Heart left ventricle (tissue), 16 donors: ENCODE results near the gene CPNE7. TPM values are rescaled to one million over a fixed set of nuclear protein-coding genes. Genes with fewer than 3 reads are reported as not detected.
"Not testable (repeated sequence)": the region's sequence is repeated elsewhere in the genome, so short reads cannot be mapped to it uniquely, and the experiment has no call there.

Experiments used
- ATAC-seq, 4 donors: fragments of 200-7000 bp; cut with Tn5 transposase; one replicate each; pipeline ENCODE4 v1.9.1; 2020 to 2022; ENCODE audit warnings: moderate library complexity in 4 of 4, mild to moderate bottlenecking in 3 of 4, moderate number of reproducible peaks in 1 of 4
- DNase-seq, 5 donors: peaks; one replicate each; pipeline ENCODE4 v3.0.0-alpha.2; 2020
- H3K27ac ChIP-seq, 12 donors: fragments of 200-600 bp; sonication (generic) in 4 of 12; one replicate each; pipeline versions ENCODE4 v1.5.0 to v1.8.0; 2016 to 2022; ENCODE audit warnings: mild to moderate bottlenecking in 2 of 12
- H3K27me3 ChIP-seq, 9 donors: fragments of 200-600 bp; sonication (generic) in 2 of 9; one replicate each; pipeline versions ENCODE4 v1.5.1 to v1.8.0; 2016 to 2022; ENCODE audit warnings: mild to moderate bottlenecking in 3 of 9
- H3K36me3 ChIP-seq, 9 donors: fragments of 200-600 bp; sonication (generic) in 2 of 9; one replicate each; pipeline versions ENCODE4 v1.5.0 to v1.8.0; 2018 to 2022; ENCODE audit warnings: mild to moderate bottlenecking in 2 of 9
- H3K4me1 ChIP-seq, 12 donors: fragments of 200-600 bp; sonication (generic) in 4 of 12; one replicate each; pipeline versions ENCODE4 v1.5.0 to v1.8.0; 2016 to 2022; ENCODE audit warnings: mild to moderate bottlenecking in 3 of 12
- H3K4me3 ChIP-seq, 12 donors: fragments of 200-600 bp; sonication (generic) in 4 of 12; one replicate each; pipeline versions ENCODE4 v1.5.0 to v1.8.0; 2017 to 2022; ENCODE audit warnings: mild to moderate bottlenecking in 9 of 12, moderate library complexity in 4 of 12
- H3K9me3 ChIP-seq, 12 donors: fragments of 200-600 bp; sonication (generic) in 4 of 12; one replicate each; pipeline versions ENCODE4 v1.5.0 to v1.8.0; 2016 to 2022; ENCODE audit warnings: mild to moderate bottlenecking in 1 of 12
- POLR2A ChIP-seq, 2 donors: fragments of 450-650 bp; IDR thresholded peaks; one replicate each; pipeline ENCODE4 v1.6.1; 2017; ENCODE audit warnings: antibody characterized with exemption in 2 of 2, mild to moderate bottlenecking in 2 of 2, moderate library complexity in 2 of 2
- WGBS, 4 donors: extraction: QIAGEN DNeasy Blood & Tissue Kit in 2 of 4; methylation state at CpG; one replicate each; pipeline versions ENCODE4 v1.1.5 to v1.1.7; 2013 to 2018; 5-methylcytosine and 5-hydroxymethylcytosine counted together
- intact Hi-C, 10 donors: fragments of 100-400 bp; cut with DNase I; formaldehyde crosslinking; loops; one replicate each; pipeline versions ENCODE4 v1.11.1 to v1.14.2; 2022
- polyA plus RNA-seq, 2 donors: library from polyadenylated mRNA; stranded (reverse); fragments of 200-250 nt; gene quantifications; one replicate each; pipeline ENCODE4 v1.2.3, GENCODE V29; 2013
- total RNA-seq, 9 donors: library from RNA; depleted of rRNA in 2 of 9; stranded (reverse); fragments of >200 nt in 2 of 9; fragmentation: NEBNext Ultra II Directional in 3 of 9; extraction: Animal tissue kit (Norgen Biotek cat#: 25700) in 3 of 9; gene quantifications; one replicate each; pipeline versions ENCODE4 v1.1.0 to v1.2.4, GENCODE V29; 2016 to 2023
- TF ChIP-seq, protein P1 (sequence below), 12 donors: fragments of 200-600 bp; sonication (generic) in 4 of 12; IDR thresholded peaks; one replicate each; pipeline versions ENCODE4 v1.5.0 to v1.8.0; 2018 to 2022; ENCODE audit warnings: antibody characterized with exemption in 12 of 12, mild to moderate bottlenecking in 5 of 12
- donor health status: ischemic (EF 13 %, LVEDD 7.1; RV severe dilation, severe dysfunction).
- donor health status: healthy with polysubstance abuse.
- donor health status: DM: no; HTN: yes; CAD: no.
- donor health status: DM: no; HTN: no; CAD: no.
- donor health status: ischemic (EF 25% LVEDD 6.9; RV normal size, moderate dysfunction).
- donor health status: ischemic (EF 25% LVEDD 5.7; RV mildly dilated, moderate dysfunction).
- donor health status: healthy.
- donor health status: DM: yes; HTN: yes; CAD: no.
- donor health status: ischemic (EF 35%, LVEDD 5.7; RV mildly dilated, moderate dysfunction).
- donor health status: nonischemic (EF 11% LVEDD 7.7; RV severe dilation, severe dysfunction).
- donor health status: DM: yes; HTN: yes; CAD: no.
- donor health status: PGD.
- donor health status: ischemic (EF 29% LVEDD 5.4; RV normal size, mild dysfunction).
- donor health status: nonischemic (EF 23%, LVEDD 6.1; RV moderate dilation, normal function).

Gene CPNE7
- total and polyA plus RNA-seq, 11 donors = 0.20 to 0.50 TPM; not detected in 9

DNA sequence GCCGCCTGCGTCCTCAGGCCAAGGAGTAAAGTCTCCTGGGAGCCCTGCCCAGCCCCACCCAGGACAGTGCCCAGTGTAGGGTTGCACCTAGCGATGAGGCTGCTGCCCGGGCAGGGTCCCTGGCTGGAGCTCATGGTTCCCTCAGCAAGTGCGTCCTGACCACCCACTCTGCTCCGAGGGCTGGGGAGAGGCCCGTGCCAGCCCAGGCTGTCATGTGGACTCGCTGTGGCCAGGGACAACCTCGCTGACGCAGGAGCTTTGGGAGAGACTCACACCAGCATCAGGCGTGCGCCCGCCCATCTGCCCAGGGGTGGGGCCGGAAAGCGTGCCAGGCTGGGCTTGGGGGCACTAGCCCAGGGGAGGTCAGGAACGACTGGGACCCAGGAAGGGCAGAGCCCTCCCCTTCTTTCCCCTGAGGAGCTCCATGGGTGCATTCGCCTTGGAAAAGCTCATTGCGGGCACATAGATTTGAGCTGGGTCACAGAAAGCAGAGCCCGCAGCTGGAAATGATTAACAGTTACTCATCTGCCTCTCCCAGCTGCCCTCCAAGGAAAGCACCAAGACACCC lies 57.6 kb downstream of the CPNE7 start:
- Histone ChIP-seq H3K4me3 (no peak overlapping the region), H3K9me3 (peaks cover 0 to 5% (median 0%) of the 10 kb centered on the region in 12 donors), H3K27me3 (peaks cover 0 to 31% (median 15%) of the 10 kb centered on the region in 9 donors), H3K36me3 (no peaks in the 10 kb centered on the region), H3K4me1 (no peaks in the 10 kb centered on the region), H3K27ac (no peak overlapping the region)
- no peak for TF ChIP-seq POLR2A (IDR thresholded peaks at IDR 0.05)
- TF ChIP-seq, protein P1, sequence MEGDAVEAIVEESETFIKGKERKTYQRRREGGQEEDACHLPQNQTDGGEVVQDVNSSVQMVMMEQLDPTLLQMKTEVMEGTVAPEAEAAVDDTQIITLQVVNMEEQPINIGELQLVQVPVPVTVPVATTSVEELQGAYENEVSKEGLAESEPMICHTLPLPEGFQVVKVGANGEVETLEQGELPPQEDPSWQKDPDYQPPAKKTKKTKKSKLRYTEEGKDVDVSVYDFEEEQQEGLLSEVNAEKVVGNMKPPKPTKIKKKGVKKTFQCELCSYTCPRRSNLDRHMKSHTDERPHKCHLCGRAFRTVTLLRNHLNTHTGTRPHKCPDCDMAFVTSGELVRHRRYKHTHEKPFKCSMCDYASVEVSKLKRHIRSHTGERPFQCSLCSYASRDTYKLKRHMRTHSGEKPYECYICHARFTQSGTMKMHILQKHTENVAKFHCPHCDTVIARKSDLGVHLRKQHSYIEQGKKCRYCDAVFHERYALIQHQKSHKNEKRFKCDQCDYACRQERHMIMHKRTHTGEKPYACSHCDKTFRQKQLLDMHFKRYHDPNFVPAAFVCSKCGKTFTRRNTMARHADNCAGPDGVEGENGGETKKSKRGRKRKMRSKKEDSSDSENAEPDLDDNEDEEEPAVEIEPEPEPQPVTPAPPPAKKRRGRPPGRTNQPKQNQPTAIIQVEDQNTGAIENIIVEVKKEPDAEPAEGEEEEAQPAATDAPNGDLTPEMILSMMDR (IDR thresholded peaks at IDR 0.05) = no peak
- ATAC-seq (no peak), DNase-seq (no peak)
- intact Hi-C loops = loop anchor here in 1 of 10 donors (10.0 kb wide), 1 partner anchor 298 kb away; no protein-coding TSS in a partner anchor
- 75 to 85% (median 81%) methylated on average over 11 to 19 of the region's 19 CpGs for WGBS, 4 donors

DNA sequence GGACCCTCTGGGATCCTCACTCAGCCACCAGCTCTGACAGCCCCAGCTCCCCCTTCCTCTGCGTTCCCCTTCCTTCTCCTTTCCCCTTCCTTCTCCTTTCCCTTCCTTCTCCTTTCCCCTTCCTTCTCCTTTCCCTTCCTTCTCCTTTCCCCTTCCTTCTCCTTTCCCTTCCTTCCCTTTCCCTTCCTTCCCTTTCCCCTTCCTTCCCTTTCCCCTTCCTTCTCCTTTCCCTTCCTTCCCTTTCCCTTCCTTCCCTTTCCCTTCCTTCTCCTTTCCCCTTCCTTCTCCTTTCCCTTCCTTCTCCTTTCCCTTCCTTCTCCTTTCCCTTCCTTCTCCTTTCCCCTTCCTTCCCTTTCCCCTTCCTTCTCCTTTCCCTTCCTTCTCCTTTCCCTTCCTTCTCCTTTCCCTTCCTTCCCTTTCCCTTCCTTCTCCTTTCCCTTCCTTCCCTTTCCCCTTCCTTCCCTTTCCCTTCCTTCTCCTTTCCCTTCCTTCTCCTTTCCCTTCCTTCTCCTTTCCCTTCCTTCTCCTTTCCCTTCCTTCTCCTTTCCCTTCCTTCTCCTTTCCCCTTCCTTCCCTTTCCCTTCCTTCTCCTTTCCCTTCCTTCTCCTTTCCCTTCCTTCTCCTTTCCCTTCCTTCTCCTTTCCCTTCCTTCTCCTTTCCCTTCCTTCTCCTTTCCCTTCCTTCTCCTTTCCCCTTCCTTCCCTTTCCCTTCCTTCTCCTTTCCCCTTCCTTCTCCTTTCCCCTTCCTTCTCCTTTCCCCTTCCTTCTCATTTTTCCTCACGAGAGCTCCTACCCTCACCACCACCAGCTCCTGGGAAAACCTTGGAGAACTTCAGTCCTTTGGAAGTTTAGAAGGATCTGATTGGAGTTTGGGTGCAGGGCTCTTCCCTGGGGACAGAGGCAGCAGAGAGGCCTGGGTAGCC lies 59.2 kb downstream of the CPNE7 start:
- not testable (repeated sequence) for H3K4me1 ChIP-seq, H3K27ac ChIP-seq, H3K4me3 ChIP-seq, H3K9me3 ChIP-seq, H3K36me3 ChIP-seq, ATAC-seq, DNase-seq
- intact Hi-C loops = loop anchor here in 1 of 10 donors (10.0 kb wide), 1 partner anchor 300 kb away; no protein-coding TSS in a partner anchor
- peaks cover 0 to 31% (median 15%) of the 10 kb centered on the region in 9 donors for H3K27me3 ChIP-seq
- WGBS, 4 donors = 39 to 67% (median 59%) methylated on average over 2 of the region's 2 CpGs

DNA sequence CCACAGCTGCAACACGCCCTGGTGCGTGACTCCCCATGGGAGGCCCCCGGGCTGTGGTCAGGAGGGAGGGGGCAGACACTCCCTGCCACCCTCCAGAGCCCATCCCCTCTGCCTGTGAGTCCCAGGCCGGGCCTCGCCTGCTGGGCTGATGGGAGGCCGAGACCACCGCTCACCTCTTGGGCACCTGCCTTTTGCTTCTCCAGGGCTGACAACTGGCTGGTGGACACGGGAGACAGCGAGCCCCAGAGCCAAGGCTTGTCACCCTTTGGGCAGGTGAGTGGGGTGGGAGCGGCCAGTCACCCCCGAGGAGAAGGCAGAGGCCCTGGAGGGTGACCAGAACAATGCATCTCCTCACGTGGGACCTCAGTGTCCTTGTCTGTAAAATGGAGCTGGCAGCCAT lies 61.1 kb downstream of the CPNE7 start:
- H3K27ac ChIP-seq = no peak overlapping the region
- DNase-seq = peak in 1 of 5 donors; percentile 60
- no peaks in the 10 kb centered on the region for H3K36me3 ChIP-seq
- TF ChIP-seq POLR2A (IDR thresholded peaks at IDR 0.05) = no peak
- TF ChIP-seq, protein P1 (IDR thresholded peaks at IDR 0.05) = no peak
- no peak for ATAC-seq
- H3K4me1 ChIP-seq = peaks cover 0 to 15% (median 7%) of the 10 kb centered on the region in 12 donors
- H3K9me3 ChIP-seq = no peaks in the 10 kb centered on the region
- intact Hi-C loops = loop anchor here in 1 of 10 donors (10.0 kb wide), 1 partner anchor 302 kb away; no protein-coding TSS in a partner anchor
- 72 to 87% (median 86%) methylated on average over 8 to 12 of the region's 12 CpGs for WGBS, 4 donors
- peaks cover 0 to 22% (median 15%) of the 10 kb centered on the region in 9 donors for H3K27me3 ChIP-seq
- no peak overlapping the region for H3K4me3 ChIP-seq

DNA sequence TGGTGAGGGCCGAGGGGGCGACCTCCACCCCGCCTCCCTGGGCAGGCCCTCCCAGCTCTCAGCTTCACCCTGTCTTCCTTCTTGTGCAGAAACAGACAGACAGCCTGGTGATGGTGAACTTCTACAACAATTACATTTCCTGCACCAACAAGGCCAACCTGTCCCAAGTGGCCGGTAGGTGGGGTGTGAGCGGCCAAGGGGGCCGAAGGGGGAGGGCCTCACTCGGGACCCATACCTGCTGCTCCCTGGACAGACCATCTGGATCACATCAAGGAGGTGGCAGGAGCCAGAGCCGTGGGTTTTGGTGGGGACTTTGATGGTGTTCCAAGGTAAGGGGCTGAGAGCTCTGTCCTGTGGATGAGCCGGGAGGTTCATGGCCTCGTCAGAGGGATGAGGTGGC lies 61.8 kb downstream of the CPNE7 start:
- no peaks in the 10 kb centered on the region for H3K9me3 ChIP-seq
- 58 to 74% (median 70%) methylated on average over 10 of the region's 10 CpGs for WGBS, 4 donors
- TF ChIP-seq, protein P1 (IDR thresholded peaks at IDR 0.05) = no peak
- TF ChIP-seq POLR2A (IDR thresholded peaks at IDR 0.05) = no peak
- peaks cover 0 to 16% (median 7%) of the 10 kb centered on the region in 12 donors for H3K4me1 ChIP-seq
- intact Hi-C loops = loop anchor here in 1 of 10 donors (10.0 kb wide), 1 partner anchor 303 kb away; no protein-coding TSS in a partner anchor
- H3K27me3 ChIP-seq = peaks cover 0 to 15% (median 13%) of the 10 kb centered on the region in 9 donors
- DNase-seq = no peak
- no peak overlapping the region for H3K4me3 ChIP-seq
- no peak overlapping the region for H3K27ac ChIP-seq
- no peak for ATAC-seq
- no peaks in the 10 kb centered on the region for H3K36me3 ChIP-seq
